Ishikawa (cell line): ENCODE measurements around the gene ZDHHC24.

ENCODE experiments used
- CEBPB ChIP-seq: IDR thresholded peaks from 2 replicates; pipeline ENCODE4 v1.6.1; 2012
- CREB1 ChIP-seq: IDR thresholded peaks from 2 replicates; pipeline ENCODE4 v1.6.1; 2012; ENCODE audit warnings: low read depth
- EGR1 ChIP-seq: IDR thresholded peaks from 2 replicates; pipeline ENCODE4 v1.6.1; 2012
- EP300 ChIP-seq: IDR thresholded peaks from 2 replicates; pipeline ENCODE4 v1.6.1; 2012; ENCODE audit warnings: borderline replicate concordance
- FOXM1 ChIP-seq: IDR thresholded peaks from 2 replicates; pipeline ENCODE4 v1.6.1; 2012; ENCODE audit warnings: low read depth, borderline replicate concordance
- MAX ChIP-seq: IDR thresholded peaks from 2 replicates; pipeline ENCODE4 v1.6.1; 2012
- NFIC ChIP-seq: IDR thresholded peaks from 2 replicates; pipeline ENCODE4 v1.6.1; 2012
- RAD21 ChIP-seq: IDR thresholded peaks from 2 replicates; pipeline ENCODE4 v1.6.1; 2012; ENCODE audit warnings: low read depth
- REST ChIP-seq: IDR thresholded peaks from 2 replicates; pipeline ENCODE4 v1.6.1; 2012; ENCODE audit warnings: low read depth, mild to moderate bottlenecking
- TAF1 ChIP-seq: IDR thresholded peaks from 2 replicates; pipeline ENCODE4 v1.6.1; 2012; ENCODE audit warnings: low read depth, mild to moderate bottlenecking
- TCF12 ChIP-seq: IDR thresholded peaks from 2 replicates; pipeline ENCODE4 v1.6.1; 2012; ENCODE audit warnings: low read depth
- TEAD4 ChIP-seq: IDR thresholded peaks from 2 replicates; pipeline ENCODE4 v1.6.1; 2012
- USF1 ChIP-seq: IDR thresholded peaks from 2 replicates; pipeline ENCODE4 v1.6.1; 2012
- YY1 ChIP-seq: IDR thresholded peaks from 2 replicates; pipeline ENCODE4 v1.6.1; 2012; ENCODE audit warnings: low read depth
- ZBTB7A ChIP-seq: IDR thresholded peaks from 2 replicates; pipeline ENCODE4 v1.6.1; 2012; ENCODE audit warnings: low read depth

Gene ZDHHC24

GRCh38 chr11:66492161-66492865, 53.5 kb downstream of the ZDHHC24 start:
- TF ChIP-seq CREB1: no peak
- TF ChIP-seq RAD21: no peak
- no peak for TF ChIP-seq EGR1
- TF ChIP-seq NFIC: no peak
- TF ChIP-seq TAF1: no peak
- TF ChIP-seq YY1: no peak
- no peak for TF ChIP-seq MAX
- TF ChIP-seq FOXM1: no peak

GRCh38 chr11:66491315-66491935, 54.4 kb downstream of the ZDHHC24 start:
- TF ChIP-seq MAX: no peak
- TF ChIP-seq USF1: no peak
- TF ChIP-seq NFIC: no peak
- TF ChIP-seq TEAD4: no peak

GRCh38 chr11:66489636-66490035, 56.2 kb downstream of the ZDHHC24 start:
- TF ChIP-seq EP300 (peak; percentile 47; the same call in 1 of the 2 replicates), TCF12 (peak; percentile 82), FOXM1 (no peak), YY1 (0 out of 2 replicates have a peak, but pooled peaks have one; percentile 32), CEBPB (no peak)

- TF ChIP-seq EGR1 (no peak), TCF12 (no peak), NFIC (peak; percentile 30; the same call in 1 of the 2 replicates), CREB1 (no peak), FOXM1 (no peak)
Observed at GRCh38 chr11:66488957-66489356, 56.9 kb downstream of the ZDHHC24 start.

GRCh38 chr11:66484806-66485380, 61.0 kb downstream of the ZDHHC24 start:
- no peak for TF ChIP-seq RAD21
- TF ChIP-seq ZBTB7A: no peak
- no peak for TF ChIP-seq TEAD4
- TF ChIP-seq EGR1: no peak
- TF ChIP-seq NFIC: no peak
- no peak for TF ChIP-seq CEBPB
- no peak for TF ChIP-seq YY1
- TF ChIP-seq USF1: no peak
- no peak for TF ChIP-seq FOXM1
- no peak for TF ChIP-seq REST

- TF ChIP-seq ZBTB7A (no peak), YY1 (no peak), FOXM1 (no peak), REST (no peak), NFIC (peak; percentile 85), TCF12 (peak; percentile 39), MAX (peak; percentile 77), RAD21 (no peak), CREB1 (peak; percentile 47; the same call in 1 of the 2 replicates), CEBPB (no peak), TAF1 (peak; percentile 64), USF1 (peak; percentile 58), EGR1 (no peak), TEAD4 (0 out of 2 replicates have a peak, but pooled peaks have one; percentile 8)
Observed at GRCh38 chr11:66480117-66480938, 65.5 kb downstream of the ZDHHC24 start, which contains the start of gene DPP3. Gene DPP3 (plus strand): TSS chr11:66480434. CDS start chr11:66482201, 1,767 bp downstream.
